GM19025 (cell line): ENCODE measurements around the gene DZIP1L.

Source experiments
- ATAC-seq: cut with Tn5 transposase; IDR thresholded peaks from one replicate; pipeline ENCODE4 v1.9.1; 2021; ENCODE audit warnings: mild to moderate bottlenecking, low read depth, moderate library complexity; ENCODE audit not compliant: unreplicated experiment

DZIP1L gene

DNA sequence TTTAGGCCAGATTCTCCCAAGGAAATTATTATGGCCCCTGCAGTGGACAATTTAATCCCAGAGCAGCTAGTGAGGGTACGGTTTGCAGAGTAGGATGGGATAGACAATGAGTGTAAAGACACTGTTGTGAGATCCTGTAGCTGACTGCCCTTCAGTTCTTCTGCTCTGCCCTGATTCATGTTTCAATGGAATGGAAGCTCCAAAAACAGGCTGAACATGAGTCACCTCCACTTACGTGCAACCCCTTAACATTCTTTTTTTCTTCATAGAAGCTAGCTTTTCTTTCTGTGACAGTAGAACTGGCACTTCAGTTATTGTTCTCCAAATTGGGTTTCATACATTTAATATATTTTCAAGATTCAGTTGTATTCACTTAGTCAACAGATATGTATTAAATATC is 73.4 kb downstream of the DZIP1L start:
- ATAC-seq, result no peak

DNA sequence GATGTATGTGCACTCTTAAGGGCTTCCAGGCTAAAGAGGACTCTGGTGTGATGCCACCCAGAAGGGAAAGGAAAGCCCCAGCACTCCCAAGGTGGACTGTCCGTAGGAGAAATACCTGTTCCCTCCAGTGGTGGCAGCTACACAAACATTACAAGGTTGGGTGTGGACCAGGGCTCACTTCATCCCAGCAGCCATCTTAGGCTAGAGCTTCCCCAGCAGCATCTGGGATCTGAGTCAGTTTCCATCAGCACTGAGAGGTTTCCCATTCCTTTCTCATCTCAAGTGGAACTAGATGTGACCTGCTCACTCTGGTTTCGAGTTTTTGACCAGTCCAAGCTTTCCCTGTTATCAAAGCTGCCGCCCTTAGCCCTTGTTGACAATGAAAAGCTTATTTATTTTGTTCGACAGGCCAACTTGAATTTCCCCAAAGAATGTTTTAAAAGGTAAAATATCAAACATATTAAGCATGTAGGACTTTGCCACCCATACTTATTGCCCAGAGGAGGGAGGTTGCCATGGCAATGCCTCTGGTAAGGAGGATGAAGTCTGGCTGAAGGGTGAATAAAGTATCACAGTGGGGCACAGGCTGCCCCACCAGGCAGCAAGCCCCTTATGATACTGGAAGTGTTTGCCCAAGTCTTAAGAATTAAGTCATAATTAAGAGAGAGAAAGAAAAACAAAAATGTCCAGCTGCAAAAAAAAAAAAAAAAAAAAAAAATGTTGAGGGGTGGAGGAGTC is 76.5 kb downstream of the DZIP1L start:
- no peak for ATAC-seq

DNA sequence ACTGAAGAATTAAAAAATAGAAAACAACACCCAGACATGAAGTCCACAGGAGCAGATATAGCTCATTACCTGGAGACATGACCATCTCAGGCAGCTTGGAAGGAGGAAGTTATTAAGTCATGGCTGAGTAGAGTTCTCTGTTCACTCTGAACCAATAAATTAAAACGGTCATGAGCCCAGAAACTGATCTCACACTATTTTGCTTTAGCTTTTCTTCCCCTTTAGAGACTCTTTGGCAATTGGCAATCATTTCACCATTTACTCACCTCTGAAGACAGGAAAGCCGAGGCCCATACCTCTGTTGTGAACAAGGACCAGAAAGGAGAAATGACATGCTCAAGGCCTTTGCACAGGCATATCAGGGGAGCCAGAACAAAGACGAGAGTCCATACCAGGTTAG is 78.8 kb downstream of the DZIP1L start:
- ATAC-seq, result no peak

DNA sequence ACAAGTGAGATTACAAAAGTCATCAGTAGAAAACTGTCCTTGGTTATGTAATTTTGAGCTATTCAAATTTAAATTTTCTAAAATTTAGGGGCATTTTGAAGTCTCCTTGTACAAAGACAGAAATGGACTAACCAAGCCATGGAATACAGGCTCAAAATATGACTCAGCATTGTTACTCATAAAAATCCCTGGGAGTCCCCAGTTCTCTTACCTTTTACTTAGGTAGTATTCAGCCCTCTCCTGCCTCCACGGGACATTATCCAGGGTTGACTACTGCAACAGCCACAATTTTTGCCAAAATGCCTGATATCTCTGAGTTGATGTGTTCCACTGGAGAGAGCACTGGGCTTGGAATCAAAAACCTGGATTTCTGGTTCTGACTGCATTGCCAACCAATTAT is 80.5 kb downstream of the DZIP1L start:
- ATAC-seq, result no peak

DNA sequence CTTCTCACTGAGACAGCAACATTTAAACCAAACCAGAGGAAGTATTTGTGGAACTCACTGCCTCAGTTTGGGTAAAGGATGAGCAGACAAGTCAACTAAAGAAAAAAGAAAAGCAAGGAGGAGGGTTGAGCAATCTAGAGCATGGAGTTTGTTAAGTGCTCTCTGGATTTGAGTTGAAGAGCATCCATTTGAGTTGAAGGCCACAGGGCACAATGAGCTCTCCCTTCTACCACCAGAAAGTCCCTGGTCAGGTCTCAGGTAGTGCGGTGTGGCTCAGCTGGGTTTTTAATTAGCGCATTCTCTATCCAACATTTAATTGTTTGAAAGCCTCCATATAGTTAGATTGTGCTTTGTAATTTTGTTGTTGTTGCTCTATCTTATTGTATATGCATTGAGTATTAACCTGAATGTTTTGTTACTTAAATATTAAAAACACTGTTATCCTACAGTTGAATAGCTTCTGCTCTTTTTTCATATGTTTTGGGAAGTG is 82.2 kb downstream of the DZIP1L start:
- ATAC-seq, result no peak

DNA sequence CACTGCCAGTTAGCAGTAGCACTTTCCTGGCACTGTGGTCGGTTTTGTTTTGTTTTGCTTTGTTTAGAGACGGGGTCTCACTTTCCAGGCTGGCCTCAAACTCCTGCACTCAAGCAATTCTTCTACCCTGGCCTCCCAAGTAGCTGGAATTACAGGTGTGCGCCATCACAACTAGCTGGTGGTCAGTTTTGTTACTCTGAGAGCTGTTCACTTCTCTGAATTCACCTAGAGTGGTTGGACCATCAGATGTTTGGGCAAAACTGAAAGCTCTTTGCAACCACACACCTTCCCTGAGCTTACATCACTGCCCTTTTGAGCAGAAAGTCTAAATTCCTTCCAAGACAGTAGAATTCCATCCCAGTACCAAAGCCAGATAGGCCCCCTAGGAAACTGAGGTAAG is 82.8 kb downstream of the DZIP1L start:
- ATAC-seq, result peak; percentile 53

DNA sequence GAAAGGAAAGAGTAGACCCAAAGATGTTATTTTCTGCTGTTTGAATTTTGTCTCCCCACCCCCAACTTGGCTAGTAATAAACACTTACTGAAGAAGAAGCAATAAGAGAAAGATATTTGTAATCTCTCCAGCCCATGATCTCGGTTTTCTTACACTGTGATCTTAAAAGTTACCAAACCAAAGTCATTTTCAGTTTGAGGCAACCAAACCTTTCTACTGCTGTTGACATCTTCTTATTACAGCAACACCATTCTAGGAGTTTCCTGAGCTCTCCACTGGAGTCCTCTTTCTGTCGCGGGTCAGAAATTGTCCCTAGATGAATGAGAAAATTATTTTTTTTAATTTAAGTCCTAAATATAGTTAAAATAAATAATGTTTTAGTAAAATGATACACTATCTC is 83.9 kb downstream of the DZIP1L start:
- no peak for ATAC-seq

DNA sequence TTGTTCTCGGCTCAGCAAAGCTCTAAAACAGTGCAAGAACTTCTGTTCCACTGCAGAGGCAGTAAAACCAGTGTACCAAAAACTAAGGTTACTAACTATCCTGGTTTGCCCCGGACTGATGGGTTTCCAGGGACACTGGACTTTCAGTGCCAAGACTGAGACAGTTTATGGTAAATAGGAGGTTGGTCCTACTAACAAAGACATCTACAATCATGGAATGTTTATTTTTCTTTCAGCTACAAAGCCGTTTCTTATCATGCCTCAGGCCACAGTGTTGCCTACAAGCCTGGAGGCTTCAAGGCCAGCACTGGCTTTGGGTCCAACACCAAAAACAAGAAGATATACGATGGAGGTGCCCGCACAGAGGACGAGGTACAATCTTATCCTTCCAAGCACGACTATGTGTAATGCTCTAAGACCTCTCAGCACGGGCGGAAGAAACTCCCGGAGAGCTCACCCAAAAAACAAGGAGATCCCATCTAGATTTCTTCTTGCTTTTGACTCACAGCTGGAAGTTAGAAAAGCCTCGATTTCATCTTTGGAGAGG is 84.6 kb downstream of the DZIP1L start:
- no peak for ATAC-seq

DNA sequence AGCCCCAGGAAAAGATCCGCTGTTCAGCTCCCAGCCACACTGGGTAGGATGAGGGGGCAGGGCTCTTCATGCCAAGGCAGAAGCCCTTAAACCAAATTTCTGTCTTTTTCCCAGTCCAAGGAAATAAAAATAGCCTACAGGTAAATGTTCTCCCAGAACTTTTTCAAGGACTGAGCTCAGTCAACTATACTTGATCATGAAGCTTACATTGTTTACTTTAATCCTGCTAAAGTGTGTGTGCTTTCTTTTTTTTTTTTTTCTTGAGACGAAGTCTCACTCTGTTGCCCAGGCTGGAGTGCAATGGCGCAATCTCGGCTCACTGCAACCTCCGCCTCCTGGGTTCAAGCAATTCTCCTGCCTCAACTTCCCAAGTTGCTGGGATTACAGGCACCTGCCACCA is 87.6 kb downstream of the DZIP1L start:
- no peak for ATAC-seq

DNA sequence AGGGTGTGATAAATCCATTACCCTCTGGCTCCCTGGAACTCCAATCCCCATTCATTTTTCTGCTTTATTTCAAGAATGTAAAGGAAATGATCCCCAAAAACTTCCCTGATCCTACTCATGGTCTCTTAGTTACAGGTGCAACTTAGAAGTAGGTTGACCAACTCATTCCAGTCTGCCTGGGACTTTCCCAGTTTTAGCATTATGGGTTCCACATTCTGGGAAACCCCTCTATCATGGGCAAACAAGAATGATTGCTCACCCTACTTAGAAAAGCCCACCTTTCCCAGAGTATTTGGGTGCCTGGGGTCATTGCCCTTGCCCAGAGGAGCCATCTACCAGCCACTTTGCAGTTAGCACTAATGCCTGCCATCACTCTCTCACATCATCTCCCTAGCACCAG is 89.9 kb downstream of the DZIP1L start:
- ATAC-seq, result no peak

DNA sequence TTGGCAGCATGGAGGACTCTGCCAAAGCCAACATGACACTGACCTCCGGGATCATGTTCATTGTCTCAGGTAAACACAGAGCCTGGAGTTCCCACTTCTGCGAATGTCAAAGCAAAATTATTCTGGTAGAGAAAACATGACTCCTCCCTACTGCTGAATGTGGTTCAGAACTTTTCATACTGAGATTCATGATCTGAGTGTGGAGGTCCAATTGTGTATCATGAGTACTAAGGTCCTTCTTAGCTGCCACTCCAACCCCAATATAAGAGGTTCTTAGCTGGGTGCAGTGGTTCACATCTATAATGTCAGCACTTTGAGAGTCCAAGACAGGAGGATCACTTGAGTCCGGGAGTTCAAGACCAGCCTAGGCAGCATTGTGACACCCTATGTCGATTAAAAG is 91.7 kb downstream of the DZIP1L start:
- ATAC-seq, result no peak

DNA sequence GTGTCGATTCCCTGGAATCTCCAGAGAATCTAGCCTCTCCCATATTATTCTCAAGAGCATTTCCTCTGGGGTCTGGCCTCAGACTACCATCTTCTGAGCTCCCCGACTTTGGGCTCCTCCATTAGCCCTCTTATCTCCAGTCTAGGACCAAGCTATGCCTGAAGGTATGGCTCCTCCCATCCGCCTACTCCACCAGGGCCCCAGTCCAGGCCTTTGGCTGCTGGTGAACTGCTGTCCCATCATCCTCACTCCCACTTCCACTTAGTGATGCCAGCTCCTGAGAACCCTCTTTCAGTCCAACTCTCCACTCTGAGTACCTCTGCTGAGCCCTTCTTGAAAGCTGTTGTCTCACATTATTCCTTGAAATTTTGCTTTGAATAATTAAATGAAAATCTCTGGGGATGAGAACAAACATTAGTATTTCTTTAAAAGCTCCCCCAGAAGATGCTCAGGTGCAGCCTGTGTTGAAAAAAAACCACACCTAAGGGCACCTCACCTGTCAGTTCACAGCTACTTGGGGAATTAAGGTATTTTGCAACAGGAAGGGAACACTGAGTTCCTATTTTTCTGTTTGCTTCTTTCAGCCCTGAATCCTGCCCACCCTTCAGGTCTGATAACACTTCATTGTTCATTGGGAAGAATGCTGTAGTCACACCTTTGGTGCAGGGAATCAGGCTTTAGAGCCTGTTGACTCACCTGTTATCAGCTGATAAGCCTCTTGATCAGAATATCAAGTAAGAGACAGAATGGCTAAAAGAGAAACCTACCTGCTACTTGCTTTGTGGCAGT is 95.9 kb downstream of the DZIP1L start:
- no peak for ATAC-seq

DNA sequence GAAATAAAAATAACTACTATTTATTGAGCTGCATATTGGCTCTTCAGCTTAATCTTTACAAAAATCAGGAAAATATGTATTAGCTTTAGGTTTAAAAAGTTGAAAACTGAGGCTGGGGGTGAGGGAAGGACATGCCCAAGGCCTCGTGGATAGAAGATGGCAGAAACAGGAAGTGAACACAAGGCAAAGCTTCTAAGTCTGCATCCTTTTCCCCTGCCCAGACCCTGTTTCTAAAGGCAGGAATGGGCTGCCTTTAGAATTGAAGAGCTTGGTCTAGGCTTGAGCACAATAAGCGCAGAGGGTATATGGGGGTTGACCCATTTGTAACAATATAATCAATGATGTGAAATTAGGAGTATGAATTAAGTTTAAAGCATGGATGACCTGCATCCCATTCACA is 99.3 kb downstream of the DZIP1L start:
- no peak for ATAC-seq

DNA sequence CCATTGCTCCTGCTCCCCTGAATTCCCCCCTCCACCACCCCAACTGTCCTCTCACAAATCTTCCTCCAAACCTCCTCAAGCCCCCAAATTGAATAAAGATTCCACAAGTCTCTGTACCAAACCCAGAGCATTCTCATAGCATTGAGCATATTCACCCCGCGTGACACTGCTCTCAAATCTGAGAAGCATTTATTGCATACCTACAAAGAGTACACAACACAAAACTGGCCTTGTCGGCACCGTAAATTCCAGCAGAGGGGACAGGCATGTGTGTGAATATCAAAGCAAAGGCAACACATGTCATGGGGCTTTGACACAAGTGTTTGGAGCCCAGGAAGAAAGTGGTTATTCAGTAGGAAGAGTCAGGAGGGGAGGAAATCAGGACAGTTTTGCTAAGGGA is 102.9 kb downstream of the DZIP1L start:
- no peak for ATAC-seq
